H1 (cell line): ENCODE results near the gene RAB31. TPM values are rescaled to one million over a fixed set of nuclear protein-coding genes. Genes with fewer than 3 reads are reported as not detected.

ENCODE experiments used
- ATF2 ChIP-seq: IDR thresholded peaks from 2 replicates; pipeline ENCODE4 v1.6.1; 2012; ENCODE audit warnings: low read length, inconsistent platforms
- BCL11A ChIP-seq, 2 experiments: IDR thresholded peaks; one replicate each; pipeline ENCODE4 v1.6.1; 2011; ENCODE audit warnings: low read depth in 2 of 2, low read length in 2 of 2, mild to moderate bottlenecking in 2 of 2
- CHD7 ChIP-seq: fragments of 300-600 bp; sonication (generic); IDR thresholded peaks from 2 replicates; pipeline ENCODE4 v1.7.1; 2012; ENCODE audit warnings: low read length, moderate library complexity, mild to moderate bottlenecking, inconsistent platforms; ENCODE audit not compliant: insufficient replicate concordance
- HDAC2 ChIP-seq, 2 experiments: fragments of 300-600 bp in 1 of 2; sonication (generic) in 1 of 2; IDR thresholded peaks; 2 replicates each; pipeline ENCODE4 v1.6.1; 2011 to 2012; ENCODE audit warnings: low read depth in 2 of 2, low read length in 2 of 2, mild to moderate bottlenecking in 2 of 2, moderate library complexity in 2 of 2, borderline replicate concordance in 1 of 2, inconsistent platforms in 1 of 2
- POLR2A ChIP-seq, 2 experiments: IDR thresholded peaks; 1 replicate in 1 of 2; 2 replicates in 1 of 2; pipeline ENCODE4 v1.6.1; 2011; ENCODE audit warnings: low read depth in 2 of 2, low read length in 2 of 2, mild to moderate bottlenecking in 2 of 2; ENCODE audit errors: control extremely low read depth in 1 of 2
- POU5F1 ChIP-seq: IDR thresholded peaks from 2 replicates; pipeline ENCODE4 v1.6.1; 2011; ENCODE audit warnings: low read depth, mild to moderate bottlenecking, low read length, moderate library complexity
- SIN3A ChIP-seq, 2 experiments: IDR thresholded peaks in 1 of 2; conservative IDR thresholded peaks in 1 of 2; 2 replicates each; pipeline ENCODE4 v1.6.1; 2011 to 2012; ENCODE audit warnings: low read length in 2 of 2, improper control_type of control experiment in 1 of 2, low read depth in 1 of 2, mild to moderate bottlenecking in 1 of 2
- USF2 ChIP-seq: IDR thresholded peaks from 2 replicates; pipeline ENCODE4 v1.6.1; 2011; ENCODE audit warnings: low read length, improper control_type of control experiment
- polyA plus RNA-seq, 7 experiments: library from polyadenylated mRNA; depleted of rRNA in 3 of 7; stranded (reverse) in 5 of 7; unstranded in 2 of 7; fragments of >200 nt in 5 of 7; fragments of 200-250 nt in 2 of 7; gene quantifications; 1 replicate in 5 of 7; 2 replicates in 1 of 7; 4 replicates in 1 of 7; pipeline versions ENCODE4 v1.2.1 to v1.2.3, GENCODE V29; 2011 to 2013; ENCODE audit warnings: missing spikeins in 2 of 7, mixed read lengths in 2 of 7
- total RNA-seq: library from RNA; stranded (reverse); fragmentation: NEBNext Ultra II Directional; extraction: Animal tissue kit (Norgen Biotek cat#: 25700); gene quantifications from 2 replicates; pipeline ENCODE4 v1.2.1, GENCODE V29; 2021

RAB31 gene
- total and polyA plus RNA-seq, 2 of the 8 experiments (the other 6 are each of a cell fraction or from before 2014, with no cell fraction given): 15.2 to 40.9 TPM

- TF ChIP-seq CHD7 (no peak), USF2 (no peak), SIN3A (conservative IDR thresholded peaks at IDR 0.05 in 1 of 2, IDR thresholded peaks at IDR 0.05 in 1 of 2; ENCODE audit: low read depth in 1 of 2, low read length in 2 of 2) (no peak), HDAC2 (IDR thresholded peaks at IDR 0.05; ENCODE audit: borderline replicate concordance in 1 of 2, low read depth in 2 of 2, low read length in 2 of 2) (no peak), BCL11A (IDR thresholded peaks at IDR 0.05; ENCODE audit: low read depth in 2 of 2, low read length in 2 of 2) (no peak), POLR2A (IDR thresholded peaks at IDR 0.05; ENCODE audit: control extremely low read depth in 1 of 2, low read depth in 2 of 2, low read length in 2 of 2) (no peak), POU5F1 (no peak), ATF2 (no peak)
Observed at GRCh38 chr18:9700261-9700796, 7.8 kb upstream of the RAB31 start (continued).
